Keratinocyte (primary cell): Measurements from ENCODE around the gene IL17REL. TPM values are rescaled to one million over a fixed set of nuclear protein-coding genes. Genes with fewer than 3 reads are reported as not detected.

Experiments
- DNase-seq: peaks from one replicate; pipeline ENCODE4 v3.0.0-alpha.2; 2011; ENCODE audit warnings: low read depth, missing footprints, low spot score
- FAIRE-seq: peaks from 2 replicates; lab custom pipeline; 2011; peaks lifted over from hg19 to GRCh38; lab: Jason Lieb, UNC
- H2AFZ ChIP-seq: 2 replicates; pipeline ENCODE4 v1.6.0; 2012; ENCODE audit warnings: low read length, control low read depth, inconsistent platforms; ENCODE audit not compliant: control insufficient read depth
- H3K27ac ChIP-seq: 2 replicates; pipeline ENCODE4 v1.5.1; 2011; ENCODE audit warnings: low read length; ENCODE audit not compliant: control insufficient read depth, insufficient read depth
- H3K27me3 ChIP-seq: 3 replicates; pipeline ENCODE4 v1.6.0; 2011; ENCODE audit warnings: low read length; ENCODE audit not compliant: control insufficient read depth, insufficient read depth; ENCODE audit errors: extremely low read depth
- H3K36me3 ChIP-seq, 2 experiments: 2 replicates in 1 of 2; 3 replicates in 1 of 2; pipeline ENCODE4 v1.5.1; 2011; ENCODE audit warnings: low read length in 2 of 2, mild to moderate bottlenecking in 1 of 2; ENCODE audit not compliant: control insufficient read depth in 2 of 2, insufficient read depth in 2 of 2; ENCODE audit errors: extremely low read depth in 1 of 2
- H3K4me1 ChIP-seq: 3 replicates; pipeline ENCODE4 v1.5.1; 2011; ENCODE audit warnings: low read length; ENCODE audit not compliant: control insufficient read depth, insufficient read depth; ENCODE audit errors: extremely low read depth
- H3K4me2 ChIP-seq: 3 replicates; pipeline ENCODE4 v1.6.0; 2011; ENCODE audit warnings: low read depth, low read length; ENCODE audit not compliant: control insufficient read depth, insufficient read depth; ENCODE audit errors: extremely low read depth
- H3K4me3 ChIP-seq, 3 experiments: fragments of 200-600 bp in 1 of 3; sonication (generic) in 1 of 3; 2 replicates in 2 of 3; 3 replicates in 1 of 3; pipeline ENCODE4 v1.5.1; 2011 to 2016; ENCODE audit warnings: low read length in 3 of 3, mild to moderate bottlenecking in 3 of 3, control low read depth in 2 of 3, inconsistent platforms in 1 of 3, low read depth in 1 of 3, mixed read lengths in 1 of 3, mixed run types in 1 of 3, moderate library complexity in 1 of 3; ENCODE audit not compliant: control insufficient read depth in 2 of 3, insufficient read depth in 2 of 3; ENCODE audit errors: extremely low read depth in 1 of 3
- H3K79me2 ChIP-seq: 2 replicates; pipeline ENCODE4 v1.6.0; 2012; ENCODE audit warnings: low read length; ENCODE audit not compliant: control insufficient read depth, insufficient read depth
- H3K9ac ChIP-seq: 3 replicates; pipeline ENCODE4 v1.6.0; 2011; ENCODE audit warnings: low read length; ENCODE audit not compliant: control insufficient read depth, insufficient read depth; ENCODE audit errors: extremely low read depth
- H3K9me1 ChIP-seq: 3 replicates; pipeline ENCODE4 v1.6.0; 2011; ENCODE audit warnings: low read length; ENCODE audit not compliant: control insufficient read depth, insufficient read depth; ENCODE audit errors: extremely low read depth
- H3K9me3 ChIP-seq: 2 replicates; pipeline ENCODE4 v1.5.1; 2012; ENCODE audit warnings: low read depth, low read length; ENCODE audit not compliant: control insufficient read depth
- H4K20me1 ChIP-seq: 3 replicates; pipeline ENCODE4 v1.6.0; 2011; ENCODE audit warnings: low read length; ENCODE audit not compliant: control insufficient read depth, insufficient read depth; ENCODE audit errors: extremely low read depth
- CTCF ChIP-seq, 3 experiments: IDR thresholded peaks in 1 of 3; conservative IDR thresholded peaks in 1 of 3; optimal IDR thresholded peaks in 1 of 3; 2 replicates in 2 of 3; 3 replicates in 1 of 3; pipeline versions ENCODE3 to v1.5.1; 2011; ENCODE audit warnings: low read length in 3 of 3, mild to moderate bottlenecking in 3 of 3, moderate library complexity in 2 of 3, control low read depth in 1 of 3, inconsistent platforms in 1 of 3; ENCODE audit not compliant: insufficient read depth in 2 of 3; ENCODE audit errors: extremely low read depth in 1 of 3
- EZH2 ChIP-seq: IDR thresholded peaks from one replicate; pipeline ENCODE4 v1.6.1; 2012; ENCODE audit warnings: inconsistent platforms, mild to moderate bottlenecking, low read length, moderate library complexity
- dilution Hi-C: fragments of 300-500 bp; cut with MboI; formaldehyde crosslinking; loops from one replicate; pipeline ENCODE4 v1.7.0; 2020; ENCODE audit warnings: low sequenced_read_pairs; ENCODE audit not compliant: extremely low pct_ligation_motif_present
- polyA plus RNA-seq, 5 experiments: library from polyadenylated mRNA; depleted of rRNA in 3 of 5; stranded (reverse) in 3 of 5; stranded (forward) in 1 of 5; unstranded in 1 of 5; fragments of >200 nt; gene quantifications; 1 replicate in 1 of 5; 2 replicates in 3 of 5; 3 replicates in 1 of 5; pipeline versions ENCODE4 v1.2.1 to v1.2.3, GENCODE V29; 2011 to 2012; ENCODE audit warnings: missing spikeins in 2 of 5, low read depth in 1 of 5, low replicate concordance in 1 of 5

IL17REL gene
- polyA plus RNA-seq, 1 donor (not counting 4 experiments of a cell fraction or from before 2014, with no cell fraction given), result not detected

DNA sequence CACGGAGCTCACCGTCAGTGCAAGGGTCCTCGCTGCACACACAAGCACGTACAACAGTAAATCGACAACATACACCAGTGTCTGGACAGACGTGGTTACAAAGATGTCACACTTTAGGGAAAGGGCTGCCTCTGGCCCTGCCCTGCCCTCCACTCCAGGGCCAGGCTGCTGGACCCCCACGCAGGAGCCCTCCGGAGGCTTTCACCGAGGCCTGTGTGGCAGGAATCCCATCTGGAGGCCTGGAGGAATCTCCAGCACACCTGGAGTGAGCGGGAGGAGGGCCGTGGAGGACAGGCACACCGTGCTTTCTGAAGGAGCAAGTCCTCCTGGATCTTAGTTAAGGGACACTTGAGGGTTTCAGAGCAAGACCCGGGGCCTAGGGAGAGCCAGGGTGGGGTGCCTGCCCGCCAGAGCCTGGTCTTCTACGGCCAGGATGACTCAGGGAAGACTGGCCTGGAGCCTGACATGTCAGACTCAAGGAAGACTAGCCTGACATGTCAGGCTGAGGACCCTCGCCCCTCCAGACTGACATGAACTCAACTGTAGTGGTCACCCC is 54.1 kb downstream of the IL17REL start:
- H3K4me2 ChIP-seq, result no peak overlapping the region
- H2AFZ ChIP-seq, result no peak overlapping the region
- TF ChIP-seq CTCF (optimal IDR thresholded peaks at IDR 0.05 in 1 of 3, IDR thresholded peaks at IDR 0.05 in 1 of 3, conservative IDR thresholded peaks at IDR 0.05 in 1 of 3; ENCODE audit: extremely low read depth in 1 of 3, insufficient read depth in 2 of 3, low read length in 3 of 3) (no peak), EZH2 (no peak)
- H3K36me3 ChIP-seq, result peaks cover 7 to 8% of the 10 kb centered on the region in 2 experiments
- peaks cover 3% of the 10 kb centered on the region for H4K20me1 ChIP-seq
- no peaks in the 10 kb centered on the region for H3K27me3 ChIP-seq
- peaks cover 18% of the 10 kb centered on the region for H3K4me1 ChIP-seq
- H3K9ac ChIP-seq, result no peak overlapping the region
- H3K4me3 ChIP-seq, result no peak overlapping the region
- dilution Hi-C loops, result no loop called here
- FAIRE-seq (no peak), DNase-seq (no peak)
- no peaks in the 10 kb centered on the region for H3K9me1 ChIP-seq
- H3K9me3 ChIP-seq, result no peaks in the 10 kb centered on the region
- peaks cover 20% of the 10 kb centered on the region for H3K79me2 ChIP-seq
- H3K27ac ChIP-seq, result no peak overlapping the region

DNA sequence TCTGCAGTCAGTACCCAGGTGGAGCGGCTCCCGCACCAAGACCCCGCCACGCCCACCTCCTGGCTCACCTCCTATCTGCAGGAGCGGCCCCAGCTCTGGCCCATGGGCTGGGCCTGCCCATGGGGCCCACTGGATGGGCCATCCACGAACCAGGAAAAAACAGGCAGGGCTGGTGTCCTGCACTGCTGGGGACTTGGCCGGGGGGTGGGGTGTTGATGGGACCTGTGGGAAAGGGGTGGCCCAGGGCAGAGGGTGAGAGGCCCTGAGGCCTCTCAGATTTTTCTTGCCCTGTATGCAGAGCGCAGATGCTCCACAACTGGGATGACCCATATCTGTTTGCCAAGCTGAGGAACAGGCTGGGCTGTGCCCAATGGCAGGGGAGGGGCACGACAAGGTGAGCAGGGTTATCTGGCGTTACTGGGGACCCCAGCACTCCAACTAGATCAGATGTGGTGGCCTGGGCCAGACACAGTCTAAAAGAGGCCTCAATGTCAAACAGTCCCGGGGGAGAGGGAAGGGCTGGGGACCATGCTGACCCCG is 54.7 kb downstream of the IL17REL start:
- Histone ChIP-seq H3K27me3 (no peaks in the 10 kb centered on the region), H3K79me2 (peaks cover 15% of the 10 kb centered on the region), H3K4me2 (no peak overlapping the region), H3K36me3 (peaks cover 3% of the 10 kb centered on the region in 2 experiments), H4K20me1 (peaks cover under 1% of the 10 kb centered on the region), H3K9ac (no peak overlapping the region), H3K27ac (no peak overlapping the region), H3K4me3 (no peak overlapping the region), H3K9me3 (no peaks in the 10 kb centered on the region), H2AFZ (no peak overlapping the region), H3K9me1 (no peaks in the 10 kb centered on the region), H3K4me1 (peaks cover 14% of the 10 kb centered on the region)
- DNase-seq, result no peak
- FAIRE-seq, result no peak
- dilution Hi-C loops, result no loop called here
- TF ChIP-seq CTCF (optimal IDR thresholded peaks at IDR 0.05 in 1 of 3, IDR thresholded peaks at IDR 0.05 in 1 of 3, conservative IDR thresholded peaks at IDR 0.05 in 1 of 3; ENCODE audit: extremely low read depth in 1 of 3, insufficient read depth in 2 of 3, low read length in 3 of 3) (no peak), EZH2 (no peak)
